Measurements from ENCODE around the gene KCNK7. TPM values are rescaled to one million over a fixed set of nuclear protein-coding genes. Genes with fewer than 3 reads are reported as not detected.
A peak's percentile ranks its signal among the peaks of the same experiment; 100 is the strongest.

The KCNK7 gene
- total and polyA plus RNA-seq, 7 donors = 0.54 to 1.4 (median 0.71) TPM; not detected in 4

DNA sequence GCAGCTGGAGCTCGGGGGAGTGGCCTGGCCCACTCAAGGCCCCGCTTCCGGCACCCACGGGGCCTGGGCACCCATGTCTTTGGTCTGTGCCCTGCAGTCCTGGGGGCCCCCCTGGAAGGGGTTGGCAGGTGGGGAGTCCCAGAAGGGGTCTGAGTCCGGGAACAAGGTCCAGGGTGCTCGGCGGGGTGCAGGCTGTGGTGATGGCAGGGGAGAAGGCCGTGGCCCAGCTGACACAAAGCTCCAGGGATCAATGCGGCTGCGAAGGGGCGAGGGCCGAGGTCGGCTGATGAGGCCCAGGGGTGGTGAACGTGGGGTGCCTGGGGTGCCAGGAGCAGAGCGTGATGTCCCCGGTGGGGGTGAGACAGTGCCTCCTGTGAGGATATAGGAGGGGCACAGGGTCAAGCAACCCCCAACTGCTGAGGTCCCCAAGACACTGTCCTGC lies 2.7 kb upstream of the KCNK7 start:
- H3K9me3 ChIP-seq = no peaks in the 10 kb centered on the region
- peaks cover 0 to 19% (median 17%) of the 10 kb centered on the region in 4 donors for H3K4me1 ChIP-seq
- 94 to 95% methylated on average over 16 of the region's 16 CpGs for WGBS, 2 donors
- H3K27me3 ChIP-seq = no peaks in the 10 kb centered on the region
- no peak for DNase-seq
- peaks cover 22 to 54% (median 30%) of the 10 kb centered on the region in 4 donors for H3K36me3 ChIP-seq
- intact Hi-C loops (cut with DNase I) = no loop called here
- TF ChIP-seq POLR2A (IDR thresholded peaks at IDR 0.05) = no peak
- TF ChIP-seq POLR2AphosphoS5 (IDR thresholded peaks at IDR 0.05) = no peak
- TF ChIP-seq EP300 (IDR thresholded peaks at IDR 0.05) = no peak
- H3K27ac ChIP-seq = no peak overlapping the region
- H3K4me3 ChIP-seq = no peak overlapping the region

DNA sequence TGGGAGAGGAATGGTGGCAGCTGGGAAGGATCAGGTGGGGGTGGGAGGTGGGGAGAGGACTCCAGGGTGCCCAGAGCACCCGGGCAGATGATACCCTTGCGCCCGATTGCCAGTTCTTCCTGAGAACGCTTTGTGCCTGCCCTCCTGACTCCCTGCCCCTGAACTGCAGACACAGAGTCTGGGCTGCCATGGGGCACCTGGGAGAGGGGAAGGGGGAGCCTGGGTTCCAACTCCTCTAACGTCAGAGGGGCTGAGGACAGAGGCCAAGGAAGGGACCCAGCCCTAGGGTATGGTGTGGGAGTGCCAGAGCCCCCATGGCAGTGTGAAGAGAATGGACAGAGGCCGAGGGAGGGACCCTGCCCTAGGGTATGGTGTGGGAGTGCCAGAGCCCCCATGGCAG lies 920 bp upstream of the KCNK7 start:
- no peaks in the 10 kb centered on the region for H3K9me3 ChIP-seq
- no peak for DNase-seq
- H3K4me1 ChIP-seq = peaks cover 0 to 24% (median 24%) of the 10 kb centered on the region in 4 donors
- TF ChIP-seq POLR2AphosphoS5 (IDR thresholded peaks at IDR 0.05) (no peak), EP300 (IDR thresholded peaks at IDR 0.05) (no peak), POLR2A (IDR thresholded peaks at IDR 0.05) (no peak)
- TF ChIP-seq, protein P1, sequence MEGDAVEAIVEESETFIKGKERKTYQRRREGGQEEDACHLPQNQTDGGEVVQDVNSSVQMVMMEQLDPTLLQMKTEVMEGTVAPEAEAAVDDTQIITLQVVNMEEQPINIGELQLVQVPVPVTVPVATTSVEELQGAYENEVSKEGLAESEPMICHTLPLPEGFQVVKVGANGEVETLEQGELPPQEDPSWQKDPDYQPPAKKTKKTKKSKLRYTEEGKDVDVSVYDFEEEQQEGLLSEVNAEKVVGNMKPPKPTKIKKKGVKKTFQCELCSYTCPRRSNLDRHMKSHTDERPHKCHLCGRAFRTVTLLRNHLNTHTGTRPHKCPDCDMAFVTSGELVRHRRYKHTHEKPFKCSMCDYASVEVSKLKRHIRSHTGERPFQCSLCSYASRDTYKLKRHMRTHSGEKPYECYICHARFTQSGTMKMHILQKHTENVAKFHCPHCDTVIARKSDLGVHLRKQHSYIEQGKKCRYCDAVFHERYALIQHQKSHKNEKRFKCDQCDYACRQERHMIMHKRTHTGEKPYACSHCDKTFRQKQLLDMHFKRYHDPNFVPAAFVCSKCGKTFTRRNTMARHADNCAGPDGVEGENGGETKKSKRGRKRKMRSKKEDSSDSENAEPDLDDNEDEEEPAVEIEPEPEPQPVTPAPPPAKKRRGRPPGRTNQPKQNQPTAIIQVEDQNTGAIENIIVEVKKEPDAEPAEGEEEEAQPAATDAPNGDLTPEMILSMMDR (IDR thresholded peaks at IDR 0.05) = no peak
- H3K36me3 ChIP-seq = peaks cover 28 to 59% (median 38%) of the 10 kb centered on the region in 4 donors
- H3K4me3 ChIP-seq = no peak overlapping the region
- WGBS, 2 donors = 82 to 86% methylated on average over 6 of the region's 6 CpGs
- no peaks in the 10 kb centered on the region for H3K27me3 ChIP-seq
- intact Hi-C loops (cut with DNase I) = no loop called here
- H3K27ac ChIP-seq = no peak overlapping the region

DNA sequence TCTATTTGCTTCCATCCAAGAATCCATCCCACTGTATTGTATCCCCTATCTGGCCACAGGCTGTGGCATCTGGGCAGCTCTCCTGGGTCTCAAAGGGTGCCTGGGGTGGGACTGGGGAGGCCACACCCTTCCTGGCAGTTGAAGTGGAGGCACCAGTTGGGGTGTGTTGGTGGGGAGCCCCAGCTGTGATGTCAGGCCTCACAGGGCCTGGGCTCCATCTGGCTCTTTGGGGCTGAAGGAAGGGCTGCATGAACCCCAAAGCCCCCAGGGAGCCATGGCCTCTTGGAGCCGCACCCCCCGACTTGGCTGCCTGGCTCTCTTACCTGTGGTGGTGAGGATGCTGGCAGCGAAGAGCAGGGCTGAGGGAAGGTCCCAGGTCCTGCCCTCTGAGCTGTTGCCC lies 469 bp downstream of the KCNK7 start:
- peak overlapping the region in 1 of 4 donors; percentile 18 for H3K27ac ChIP-seq
- 38 to 73% methylated on average over 3 of the region's 3 CpGs for WGBS, 2 donors

DNA sequence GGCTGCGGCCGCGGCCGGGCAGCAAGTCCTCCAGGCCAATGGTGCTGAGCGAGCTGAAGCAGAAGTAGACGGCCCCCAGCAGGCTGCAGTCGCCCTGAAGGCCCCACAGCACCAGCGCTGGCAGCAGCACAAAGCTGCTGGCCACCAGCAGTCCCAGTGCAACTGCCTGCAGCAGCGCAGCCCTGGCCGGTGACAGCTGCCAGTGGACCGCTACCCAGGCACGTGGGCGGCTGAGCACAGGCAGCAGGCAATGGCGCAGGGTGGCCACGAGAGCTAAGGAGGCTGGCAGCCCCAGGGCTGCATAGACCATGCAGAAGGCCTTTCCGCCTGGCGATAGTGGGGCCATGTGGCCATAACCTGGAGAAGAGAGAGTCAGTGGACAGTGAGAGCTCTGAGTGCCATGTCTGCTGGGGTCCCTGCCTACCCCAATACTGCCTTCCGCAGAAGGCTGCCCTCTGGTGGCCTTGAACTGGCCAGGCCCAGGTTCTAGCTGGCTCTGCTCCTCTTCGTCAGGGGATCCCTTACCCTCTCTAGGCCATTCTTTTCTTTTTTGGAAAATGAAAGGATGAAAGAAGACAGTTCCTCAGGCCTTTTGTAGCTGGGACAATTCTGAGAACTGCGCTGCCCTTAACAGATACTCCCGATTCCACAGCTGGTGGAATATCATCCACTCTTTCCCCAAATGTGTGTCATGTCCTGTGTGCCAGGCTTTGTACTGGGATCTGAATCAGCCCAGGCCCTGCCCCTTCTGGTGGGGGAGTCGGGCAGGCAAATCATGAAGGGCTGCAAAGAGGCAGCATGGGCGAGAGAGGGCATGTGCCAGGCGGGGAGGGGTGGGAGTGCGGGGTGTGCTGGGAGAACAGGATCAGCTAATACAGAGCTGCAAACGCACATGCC lies 1.8 kb downstream of the KCNK7 start:
- DNase-seq = peak; percentile 75
- peaks cover 20 to 59% (median 43%) of the 10 kb centered on the region in 4 donors for H3K36me3 ChIP-seq
- 89% methylated on average over 26 of the region's 26 CpGs for WGBS, 2 donors

More for the DNA sequence above, 469 bp downstream of the KCNK7 start:
- peak; percentile 65 for DNase-seq
- H3K4me1 ChIP-seq = peaks cover 0 to 27% (median 25%) of the 10 kb centered on the region in 4 donors
- no peak overlapping the region for H3K4me3 ChIP-seq
- TF ChIP-seq POLR2AphosphoS5 (IDR thresholded peaks at IDR 0.05) = peak in 1 of 4 donors; percentile 20
- no peak for TF ChIP-seq EP300 (IDR thresholded peaks at IDR 0.05)
- H3K9me3 ChIP-seq = no peaks in the 10 kb centered on the region
- peaks cover 29 to 59% (median 48%) of the 10 kb centered on the region in 4 donors for H3K36me3 ChIP-seq
- intact Hi-C loops (cut with DNase I) = no loop called here
- no peaks in the 10 kb centered on the region for H3K27me3 ChIP-seq

DNA sequence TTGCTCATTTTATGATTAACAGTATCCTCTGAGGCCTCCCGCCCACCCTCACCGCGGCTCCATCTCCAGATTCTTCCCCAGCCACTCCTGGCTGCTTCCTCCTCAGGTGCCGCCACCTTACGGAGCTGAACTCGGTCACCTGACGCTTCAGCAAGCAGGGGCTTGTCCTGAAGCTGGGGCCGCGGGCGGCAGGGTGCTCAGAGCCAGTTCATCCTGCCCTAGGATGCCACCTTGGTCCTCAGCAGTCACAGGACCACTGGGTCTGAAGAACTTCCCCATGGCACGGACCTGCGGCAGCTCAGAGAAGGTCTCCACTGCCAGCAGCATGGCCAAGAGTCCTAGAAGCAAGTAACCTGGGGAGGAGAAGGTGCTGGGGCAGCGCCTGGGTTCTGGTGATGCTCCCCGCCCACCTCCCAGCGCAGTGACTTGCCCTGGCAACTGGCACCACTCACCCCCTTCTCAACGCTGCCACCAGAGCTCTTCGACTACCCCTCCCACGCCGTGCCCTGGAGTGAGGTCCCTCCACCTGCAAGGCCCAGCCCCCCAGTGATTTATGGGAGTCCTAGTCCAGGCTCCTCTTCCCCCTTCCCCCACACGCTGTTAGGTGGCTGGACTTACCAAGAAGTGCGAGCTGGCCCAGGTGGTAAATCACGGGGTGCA lies 2.6 kb downstream of the KCNK7 start:
- peaks cover 0 to 46% (median 39%) of the 10 kb centered on the region in 4 donors for H3K4me1 ChIP-seq
- WGBS, 2 donors = 64 to 83% methylated on average over 22 of the region's 22 CpGs
- peak overlapping the region; percentile 32 to 81 (median 53) for H3K27ac ChIP-seq
- H3K36me3 ChIP-seq = peaks cover 12 to 56% (median 36%) of the 10 kb centered on the region in 4 donors
- no peak for TF ChIP-seq POLR2A (IDR thresholded peaks at IDR 0.05)
- TF ChIP-seq, protein P1 (IDR thresholded peaks at IDR 0.05) = no peak
- TF ChIP-seq POLR2AphosphoS5 (IDR thresholded peaks at IDR 0.05) = no peak
- TF ChIP-seq EP300 (IDR thresholded peaks at IDR 0.05) = no peak
- no peak for DNase-seq
- intact Hi-C loops (cut with DNase I) = loop anchor here (1.0 to 2.0 kb wide), 2 partner anchors 16 to 53 kb away; partner anchors contain the start of gene EHBP1L1
- H3K4me3 ChIP-seq = no peak overlapping the region
- H3K9me3 ChIP-seq = no peaks in the 10 kb centered on the region
- no peaks in the 10 kb centered on the region for H3K27me3 ChIP-seq

More for the DNA sequence above, 1.8 kb downstream of the KCNK7 start:
- Histone ChIP-seq H3K27me3 (no peaks in the 10 kb centered on the region), H3K27ac (peak overlapping the region; percentile 32 to 81 (median 53)), H3K4me1 (peaks cover 0 to 38% (median 31%) of the 10 kb centered on the region in 4 donors), H3K4me3 (no peak overlapping the region), H3K9me3 (no peaks in the 10 kb centered on the region)
- TF ChIP-seq POLR2AphosphoS5 (IDR thresholded peaks at IDR 0.05) (peak in 3 of 4 donors; percentile 51 to 66 (median 55)), POLR2A (IDR thresholded peaks at IDR 0.05) (no peak), EP300 (IDR thresholded peaks at IDR 0.05) (no peak)
- TF ChIP-seq, protein P1 (IDR thresholded peaks at IDR 0.05) = peak; percentile 76 to 93 (median 80)
- intact Hi-C loops (cut with DNase I) = loop anchor here (1.0 to 2.0 kb wide), 2 partner anchors 17 to 53 kb away; partner anchors contain the start of gene EHBP1L1
